Lung (tissue), 12 donors: ENCODE data around the gene ATP2B2. TPM values are rescaled to one million over a fixed set of nuclear protein-coding genes. Genes with fewer than 3 reads are reported as not detected.

Source experiments
- ATAC-seq: fragments of 200-7000 bp; cut with Tn5 transposase; one replicate; pipeline ENCODE4 v1.9.1; 2020; ENCODE audit warnings: moderate number of reproducible peaks; ENCODE audit not compliant: insufficient read depth, low FRiP score
- DNase-seq, 3 donors: peaks; one replicate each; pipeline ENCODE4 v3.0.0-alpha.2; 2013 to 2017
- H3K27ac ChIP-seq, 2 donors: one replicate each; pipeline ENCODE4 v1.5.1; 2013; ENCODE audit warnings: mild to moderate bottlenecking in 2 of 2, moderate library complexity in 2 of 2, control low read depth in 1 of 2, inconsistent platforms in 1 of 2, low read depth in 1 of 2, low read length in 1 of 2
- H3K27me3 ChIP-seq, 3 donors: one replicate each; pipeline ENCODE4 v1.5.1; 2013; ENCODE audit warnings: low read length in 2 of 3; ENCODE audit not compliant: control insufficient read depth in 3 of 3, insufficient read depth in 3 of 3
- H3K36me3 ChIP-seq, 4 donors: one replicate each; pipeline ENCODE4 v1.5.1; 2013; ENCODE audit warnings: low read length in 4 of 4, mild to moderate bottlenecking in 1 of 4, moderate library complexity in 1 of 4; ENCODE audit not compliant: control insufficient read depth in 4 of 4, insufficient read depth in 4 of 4
- H3K4me1 ChIP-seq, 5 donors: one replicate each; pipeline ENCODE4 v1.5.1; 2013; ENCODE audit warnings: low read length in 5 of 5, mild to moderate bottlenecking in 2 of 5, moderate library complexity in 1 of 5; ENCODE audit not compliant: control insufficient read depth in 5 of 5, insufficient read depth in 5 of 5
- H3K4me3 ChIP-seq: one replicate; pipeline ENCODE4 v1.5.1; 2013; ENCODE audit warnings: mild to moderate bottlenecking, control low read depth, moderate library complexity
- H3K9ac ChIP-seq, 2 donors: one replicate each; pipeline ENCODE4 v1.5.1; 2013; ENCODE audit warnings: low read length in 2 of 2, control low read depth in 1 of 2; ENCODE audit not compliant: insufficient read depth in 1 of 2
- H3K9me3 ChIP-seq, 4 donors: one replicate each; pipeline ENCODE4 v1.5.1; 2013; ENCODE audit warnings: low read length in 3 of 4, mild to moderate bottlenecking in 1 of 4, moderate library complexity in 1 of 4; ENCODE audit not compliant: control insufficient read depth in 4 of 4, insufficient read depth in 3 of 4
- CTCF ChIP-seq: IDR thresholded peaks from 2 replicates; pipeline ENCODE4 v1.5.1; 2012; ENCODE audit warnings: mild to moderate bottlenecking; ENCODE audit errors: control extremely low read depth, extremely low read depth
- WGBS, 2 donors: extraction: QIAGEN DNeasy Blood & Tissue Kit; methylation state at CpG; one replicate each; pipeline ENCODE4 v1.1.7; 2013; 5-methylcytosine and 5-hydroxymethylcytosine counted together
- polyA plus RNA-seq, 2 donors: library from polyadenylated mRNA; stranded (reverse); fragments of 200-250 nt; gene quantifications; one replicate each; pipeline ENCODE4 v1.2.1, GENCODE V29; 2013
- total RNA-seq, 2 donors: library from RNA; depleted of rRNA in 1 of 2; stranded (reverse); fragments of >200 nt in 1 of 2; gene quantifications; one replicate each; pipeline ENCODE4 v1.2.1, GENCODE V29; 2014 to 2021
- donor health status: control.
- donor health status: control.
- donor health status: Bipolar disorder and iron deficiency.
- donor health status: healthy.
- donor health status: DM: yes; HTN: yes; CAD: no.

ATP2B2 gene
- total and polyA plus RNA-seq, 4 donors: 0.06 TPM; not detected in 3

- Histone ChIP-seq H3K9me3 (no peaks in the 10 kb centered on the region), H3K4me1 (no peaks in the 10 kb centered on the region), H3K27me3 (peaks cover 0 to 11% (median 4%) of the 10 kb centered on the region in 3 donors), H3K4me3 (no peak overlapping the region), H3K36me3 (no peaks in the 10 kb centered on the region), H3K27ac (no peak overlapping the region), H3K9ac (no peak overlapping the region)
- 90 to 91% methylated on average over 13 of the region's 13 CpGs for WGBS, 2 donors
- ATAC-seq (no peak), DNase-seq (no peak)
- no peak for TF ChIP-seq CTCF
These were observed 24.4 kb upstream of the ATP2B2 start for GRCh38 chr3:10529809-10530208.

- Histone ChIP-seq H3K36me3 (no peaks in the 10 kb centered on the region), H3K4me3 (no peak overlapping the region), H3K27me3 (peaks cover 0 to 14% (median 0%) of the 10 kb centered on the region in 3 donors), H3K4me1 (no peaks in the 10 kb centered on the region), H3K27ac (no peak overlapping the region), H3K9ac (no peak overlapping the region), H3K9me3 (no peaks in the 10 kb centered on the region)
- DNase-seq (no peak), ATAC-seq (no peak)
- TF ChIP-seq CTCF: no peak
- WGBS, 2 donors: 68 to 86% methylated on average over 7 of the region's 7 CpGs
These were observed 22.7 kb upstream of the ATP2B2 start for GRCh38 chr3:10528046-10528445.

- Histone ChIP-seq H3K9ac (no peak overlapping the region), H3K4me1 (no peaks in the 10 kb centered on the region), H3K27me3 (peaks cover 0 to 14% (median 0%) of the 10 kb centered on the region in 3 donors), H3K27ac (no peak overlapping the region), H3K9me3 (no peaks in the 10 kb centered on the region), H3K36me3 (no peaks in the 10 kb centered on the region), H3K4me3 (no peak overlapping the region)
- TF ChIP-seq CTCF: no peak
- DNase-seq (no peak), ATAC-seq (no peak)
- WGBS, 2 donors: 79 to 93% methylated on average over 13 of the region's 13 CpGs
These were observed 22.1 kb upstream of the ATP2B2 start for GRCh38 chr3:10527295-10528001.

GRCh38 chr3:10526366-10526765 lies 21.0 kb upstream of the ATP2B2 start:
- no peaks in the 10 kb centered on the region for H3K4me1 ChIP-seq
- no peak overlapping the region for H3K27ac ChIP-seq
- no peak for TF ChIP-seq CTCF
- peaks cover 0 to 18% (median 0%) of the 10 kb centered on the region in 3 donors for H3K27me3 ChIP-seq
- ATAC-seq (no peak), DNase-seq (no peak)
- no peak overlapping the region for H3K4me3 ChIP-seq
- no peak overlapping the region for H3K9ac ChIP-seq
- H3K36me3 ChIP-seq: no peaks in the 10 kb centered on the region
- no peaks in the 10 kb centered on the region for H3K9me3 ChIP-seq
- WGBS, 2 donors: 87 to 94% methylated on average over 4 of the region's 4 CpGs
